Ovary (tissue), 9 donors: Measurements from ENCODE around the gene ATP5IF1. TPM values are rescaled to one million over a fixed set of nuclear protein-coding genes. Genes with fewer than 3 reads are reported as not detected.

Source experiments
- DNase-seq, 5 donors: peaks; one replicate each; pipeline ENCODE4 v3.0.0-alpha.2; 2019 to 2020
- H3K27ac ChIP-seq, 2 donors: fragments of 200-600 bp; one replicate each; pipeline versions ENCODE4 v1.5.1 to v1.8.0; 2019 to 2022
- H3K27me3 ChIP-seq: fragments of 200-600 bp; one replicate; pipeline ENCODE4 v1.8.0; 2022
- H3K36me3 ChIP-seq: fragments of 200-600 bp; sonication (generic); one replicate; pipeline ENCODE4 v1.5.1; 2019
- H3K4me1 ChIP-seq: one replicate; pipeline ENCODE4 v1.8.1; 2013; ENCODE audit warnings: mild to moderate bottlenecking, moderate library complexity; ENCODE audit not compliant: insufficient read depth
- H3K4me3 ChIP-seq: fragments of 200-600 bp; sonication (generic); one replicate; pipeline ENCODE4 v1.5.1; 2017
- H3K9me3 ChIP-seq, 2 donors: fragments of 200-600 bp in 1 of 2; sonication (generic) in 1 of 2; one replicate each; pipeline versions ENCODE4 v1.5.1 to v1.8.1; 2013 to 2019; ENCODE audit warnings: mild to moderate bottlenecking in 1 of 2, moderate library complexity in 1 of 2
- EP300 ChIP-seq: sonication (generic); formaldehyde crosslinking; IDR thresholded peaks from one replicate; pipeline ENCODE4 v1.6.1; 2017; ENCODE audit warnings: antibody characterized with exemption
- POLR2A ChIP-seq: fragments of 450-650 bp; IDR thresholded peaks from one replicate; pipeline ENCODE4 v1.6.1; 2017; ENCODE audit warnings: antibody characterized with exemption, mild to moderate bottlenecking, moderate library complexity
- WGBS, 3 donors: extraction: QIAGEN DNeasy Blood & Tissue Kit in 1 of 3; methylation state at CpG; one replicate each; pipeline versions ENCODE4 v1.1.5 to v1.1.7; 2013 to 2017; 5-methylcytosine and 5-hydroxymethylcytosine counted together
- intact Hi-C, 4 donors: fragments of 100-400 bp; cut with DNase I; formaldehyde crosslinking; loops; one replicate each; pipeline versions ENCODE4 v1.11.0 to v1.15.1; 2022 to 2023
- polyA plus RNA-seq, 2 donors: library from polyadenylated mRNA; stranded (reverse); fragments of 200-250 nt in 1 of 2; fragments of 350-450 nt in 1 of 2; fragmentation: Illumina TruSeq in 1 of 2; extraction: RNeasy Lipid Tissue Mini Kit (QIAGEN cat#74804) in 1 of 2; gene quantifications; one replicate each; pipeline ENCODE4 v1.2.3, GENCODE V29; 2013 to 2014
- total RNA-seq, 7 donors: library from RNA; depleted of rRNA in 2 of 7; stranded (reverse); fragments of >200 nt in 2 of 7; fragmentation: NEBNext Ultra II Directional in 3 of 7; extraction: Animal tissue kit (Norgen Biotek cat#: 25700) in 3 of 7; gene quantifications; one replicate each; pipeline versions ENCODE4 v1.1.0 to v1.2.4, GENCODE V29; 2016 to 2023
- TF ChIP-seq, protein P1 (sequence below), 3 donors: fragments of 450-650 bp in 2 of 3; fragments of 200-600 bp in 1 of 3; IDR thresholded peaks; one replicate each; pipeline versions ENCODE4 v1.5.1 to v1.8.0; 2016 to 2022; ENCODE audit warnings: antibody characterized with exemption in 3 of 3, mild to moderate bottlenecking in 1 of 3
- donor health status: DM: no; HTN: no; CAD: no; lungs with moderate emphysema.
- donor health status: DM: no; HTN: no; CAD: no.
- donor health status: Bipolar disorder and iron deficiency.
- donor health status: DM: yes; HTN: yes; CAD: no.
- donor health status: DM: no; HTN: no; CAD: no.
- donor health status: DM: yes; HTN: yes; CAD: no.

The ATP5IF1 gene
- total and polyA plus RNA-seq, 9 donors, result 87.2 to 226 (median 101) TPM

DNA sequence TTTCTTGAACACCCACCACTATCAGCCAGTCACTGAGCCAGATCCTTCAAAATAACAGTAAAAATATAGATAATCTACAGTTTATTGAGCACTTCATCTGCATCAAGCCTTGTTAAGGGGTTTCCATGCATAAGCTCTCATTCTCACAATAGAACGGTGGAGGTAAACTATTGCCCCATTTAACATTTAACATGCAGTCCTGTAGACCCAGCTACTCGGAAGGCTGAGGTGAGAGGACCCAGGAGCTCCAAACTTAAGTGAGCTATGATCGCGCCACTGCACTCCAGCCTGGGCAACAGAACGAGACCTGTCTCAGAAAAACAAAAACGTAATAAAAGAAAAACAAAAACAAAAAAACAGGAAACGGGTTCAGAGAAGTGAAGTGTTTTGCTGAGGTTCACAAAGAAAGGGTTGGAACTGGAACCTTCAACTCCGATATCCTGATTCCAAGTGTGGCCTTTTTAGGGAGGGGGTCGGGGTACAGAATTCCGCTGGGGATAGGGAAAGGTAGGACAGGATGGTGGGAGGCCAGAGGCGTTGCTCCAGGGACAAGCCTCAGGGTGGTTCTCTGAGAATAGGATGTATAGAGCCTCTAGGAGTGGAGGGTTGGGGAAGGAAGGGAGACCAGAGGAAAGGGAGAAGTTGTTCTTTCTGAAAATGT, 11.8 kb downstream of the ATP5IF1 start:
- TF ChIP-seq POLR2A (no peak), EP300 (no peak)
- TF ChIP-seq, protein P1, sequence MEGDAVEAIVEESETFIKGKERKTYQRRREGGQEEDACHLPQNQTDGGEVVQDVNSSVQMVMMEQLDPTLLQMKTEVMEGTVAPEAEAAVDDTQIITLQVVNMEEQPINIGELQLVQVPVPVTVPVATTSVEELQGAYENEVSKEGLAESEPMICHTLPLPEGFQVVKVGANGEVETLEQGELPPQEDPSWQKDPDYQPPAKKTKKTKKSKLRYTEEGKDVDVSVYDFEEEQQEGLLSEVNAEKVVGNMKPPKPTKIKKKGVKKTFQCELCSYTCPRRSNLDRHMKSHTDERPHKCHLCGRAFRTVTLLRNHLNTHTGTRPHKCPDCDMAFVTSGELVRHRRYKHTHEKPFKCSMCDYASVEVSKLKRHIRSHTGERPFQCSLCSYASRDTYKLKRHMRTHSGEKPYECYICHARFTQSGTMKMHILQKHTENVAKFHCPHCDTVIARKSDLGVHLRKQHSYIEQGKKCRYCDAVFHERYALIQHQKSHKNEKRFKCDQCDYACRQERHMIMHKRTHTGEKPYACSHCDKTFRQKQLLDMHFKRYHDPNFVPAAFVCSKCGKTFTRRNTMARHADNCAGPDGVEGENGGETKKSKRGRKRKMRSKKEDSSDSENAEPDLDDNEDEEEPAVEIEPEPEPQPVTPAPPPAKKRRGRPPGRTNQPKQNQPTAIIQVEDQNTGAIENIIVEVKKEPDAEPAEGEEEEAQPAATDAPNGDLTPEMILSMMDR (IDR thresholded peaks at IDR 0.05), result no peak
- Histone ChIP-seq H3K27me3 (no peaks in the 10 kb centered on the region), H3K4me1 (peaks cover 3% of the 10 kb centered on the region), H3K9me3 (no peaks in the 10 kb centered on the region), H3K4me3 (peak overlapping the region; percentile 28), H3K36me3 (no peaks in the 10 kb centered on the region), H3K27ac (peak overlapping the region; percentile 61 to 62)
- DNase-seq, result no peak
- intact Hi-C loops, result loop anchor here in 1 of 4 donors (5.0 kb wide), 2 partner anchors 110 to 355 kb away; no protein-coding TSS in a partner anchor
- WGBS, 3 donors, result 28 to 49% (median 31%) methylated on average over 11 of the region's 11 CpGs

DNA sequence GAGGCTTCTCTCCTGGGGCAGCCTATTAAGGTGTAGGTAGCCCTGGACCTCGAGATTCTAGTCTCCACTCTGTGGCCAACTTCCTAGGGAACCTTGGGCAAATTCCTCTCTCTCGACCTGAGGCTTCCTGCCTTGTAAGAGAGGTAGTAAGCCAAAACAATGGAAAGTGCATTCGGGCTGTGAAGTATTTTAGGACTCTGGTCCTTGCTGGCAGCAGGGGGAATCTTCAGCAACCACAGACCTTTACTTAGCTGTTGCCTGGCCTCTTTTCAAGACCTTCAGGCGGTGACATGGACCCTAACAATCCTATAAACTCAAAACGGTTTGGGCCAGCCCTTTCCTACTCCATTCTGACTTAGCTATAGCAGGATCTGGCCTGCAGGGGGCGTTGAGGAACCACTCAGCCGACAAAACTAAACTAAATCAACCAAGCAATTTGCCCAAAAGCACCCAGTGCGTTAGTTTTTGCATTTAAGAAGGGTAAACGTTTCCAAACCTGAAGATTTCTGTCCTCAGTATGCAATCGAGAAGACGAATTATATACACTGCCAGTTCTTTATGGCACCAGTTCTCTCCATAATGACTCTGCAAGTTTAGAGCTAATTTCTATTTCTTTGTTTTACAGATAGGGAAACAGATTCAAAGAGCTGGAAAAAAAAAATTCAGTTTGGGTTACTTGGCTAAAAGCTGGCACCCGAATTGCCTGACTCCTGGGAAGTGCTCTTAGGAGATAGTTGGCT, 12.5 kb downstream of the ATP5IF1 start:
- H3K27me3 ChIP-seq, result no peaks in the 10 kb centered on the region
- no peak overlapping the region for H3K4me3 ChIP-seq
- peaks cover 3% of the 10 kb centered on the region for H3K4me1 ChIP-seq
- 3 to 4% (median 3%) methylated on average over 12 of the region's 12 CpGs for WGBS, 3 donors
- DNase-seq, result peak; percentile 72 to 87 (median 82)
- peak overlapping the region; percentile 61 to 62 for H3K27ac ChIP-seq
- TF ChIP-seq EP300, result no peak
- TF ChIP-seq, protein P1 (IDR thresholded peaks at IDR 0.05), result peak; percentile 80 to 93 (median 87)
- no peaks in the 10 kb centered on the region for H3K9me3 ChIP-seq
- no peaks in the 10 kb centered on the region for H3K36me3 ChIP-seq
- intact Hi-C loops, result loop anchor here in 1 of 4 donors (5.0 kb wide), 2 partner anchors 109 to 354 kb away; no protein-coding TSS in a partner anchor

DNA sequence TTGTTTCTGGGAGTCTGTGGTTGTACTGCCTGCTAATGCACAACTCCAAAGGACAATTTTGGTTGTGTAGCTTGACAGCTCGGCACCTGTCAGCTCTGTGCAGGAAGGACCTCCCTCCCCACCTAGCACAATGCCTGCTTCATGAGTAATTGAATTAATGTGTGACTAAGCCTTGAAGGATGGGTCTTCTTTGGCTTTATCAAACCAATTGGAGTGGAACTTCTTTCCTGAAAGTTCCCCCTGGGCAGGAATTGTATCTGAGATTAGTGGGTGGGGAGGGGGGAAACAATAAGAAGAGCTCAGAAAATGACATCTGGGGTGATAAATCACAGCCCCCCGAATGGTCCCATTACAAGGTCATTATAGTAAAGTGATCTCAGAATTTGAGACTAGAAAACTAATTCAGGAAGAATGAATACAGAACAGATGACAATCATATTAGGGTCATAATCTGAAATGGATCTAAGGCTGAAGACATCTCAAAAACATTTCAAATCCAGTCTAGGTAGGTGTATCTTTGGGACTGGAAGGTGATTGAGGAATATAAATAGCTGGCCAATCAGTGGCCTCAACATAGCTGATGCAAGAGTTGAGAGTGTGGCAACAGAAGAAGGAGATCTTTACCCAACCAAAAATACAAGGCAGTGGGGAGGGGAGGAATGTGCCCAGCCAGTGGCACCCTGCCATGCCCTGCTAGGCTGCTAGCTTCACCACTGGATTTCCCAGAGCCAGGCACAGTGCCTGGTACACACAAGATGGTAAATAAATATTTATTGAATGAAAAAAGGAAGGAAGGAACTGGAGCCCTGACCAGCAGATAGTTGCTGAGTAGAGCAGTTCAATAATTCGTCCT, 13.3 kb downstream of the ATP5IF1 start:
- no peaks in the 10 kb centered on the region for H3K36me3 ChIP-seq
- peaks cover 3% of the 10 kb centered on the region for H3K4me1 ChIP-seq
- TF ChIP-seq POLR2A (no peak), EP300 (no peak)
- TF ChIP-seq, protein P1 (IDR thresholded peaks at IDR 0.05), result no peak
- no peak overlapping the region for H3K4me3 ChIP-seq
- peak overlapping the region in 1 of 2 donors; percentile 62 for H3K27ac ChIP-seq
- intact Hi-C loops, result loop anchor here in 1 of 4 donors (5.0 kb wide), 2 partner anchors 108 to 353 kb away; no protein-coding TSS in a partner anchor
- WGBS, 3 donors, result 29 to 36% (median 34%) methylated on average over 3 of the region's 3 CpGs
- H3K27me3 ChIP-seq, result no peaks in the 10 kb centered on the region
- DNase-seq, result no peak
- no peaks in the 10 kb centered on the region for H3K9me3 ChIP-seq

DNA sequence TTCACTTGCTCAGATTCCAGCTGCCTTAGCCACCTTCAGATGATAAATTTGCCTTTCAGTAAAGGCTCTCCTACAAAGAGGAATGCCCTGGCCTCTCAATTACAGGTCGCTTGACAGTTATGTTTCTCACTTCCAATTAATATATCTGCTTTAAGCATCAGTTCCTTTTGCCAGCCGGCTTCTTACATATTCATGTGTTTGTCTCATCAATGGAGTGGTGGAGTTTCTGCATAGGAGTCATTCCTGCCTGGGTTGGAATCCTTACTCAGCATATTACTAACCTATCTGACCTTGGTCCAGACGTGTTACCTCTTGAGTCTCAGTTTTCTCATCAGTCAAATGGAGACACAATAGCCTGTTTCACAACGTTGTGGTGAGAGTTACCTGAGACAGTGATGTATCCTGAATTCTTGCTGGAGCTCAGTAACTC, 14.0 kb downstream of the ATP5IF1 start:
- TF ChIP-seq EP300, result no peak
- TF ChIP-seq, protein P1 (IDR thresholded peaks at IDR 0.05), result no peak
- no peak for TF ChIP-seq POLR2A
- no peak for DNase-seq
- H3K27me3 ChIP-seq, result no peaks in the 10 kb centered on the region
- H3K36me3 ChIP-seq, result no peaks in the 10 kb centered on the region
- no peak overlapping the region for H3K4me3 ChIP-seq
- no peaks in the 10 kb centered on the region for H3K9me3 ChIP-seq
- intact Hi-C loops, result loop anchor here in 3 of 4 donors (5.0 to 10.0 kb wide), 4 partner anchors 95 to 352 kb away; partner anchors contain the start of gene PHACTR4 (in 1 of the 3)
- 39 to 45% (median 45%) methylated on average over 4 of the region's 4 CpGs for WGBS, 3 donors
- peaks cover 3% of the 10 kb centered on the region for H3K4me1 ChIP-seq
- no peak overlapping the region for H3K27ac ChIP-seq
